Hematopoietic multipotent progenitor cell treated with erythropoietin and hydrocortisone succinate and interleukin-3 and kit ligand, for 6 days (in vitro differentiated cells): ENCODE measurements around the gene UBLCP1.
"Not testable (repeated sequence)": the region's sequence is repeated elsewhere in the genome, so short reads cannot be mapped to it uniquely, and the experiment has no call there.

ENCODE experiments used
- DNase-seq: peaks from one replicate; pipeline ENCODE4 v3.0.0-alpha.2; 2015

UBLCP1 gene

GRCh38 chr5:159257007-159257406 lies 6.1 kb upstream of the UBLCP1 start:
- no peak for DNase-seq

GRCh38 chr5:159257629-159258283 lies 5.3 kb upstream of the UBLCP1 start:
- no peak for DNase-seq

GRCh38 chr5:159258361-159258760 lies 4.7 kb upstream of the UBLCP1 start:
- DNase-seq: no peak

GRCh38 chr5:159260212-159260611 lies 2.9 kb upstream of the UBLCP1 start:
- not testable (repeated sequence) for DNase-seq

GRCh38 chr5:159262472-159262858 lies 625 bp upstream of the UBLCP1 start:
- peak; percentile 22 for DNase-seq

GRCh38 chr5:159263569-159263905 lies 447 bp downstream of the UBLCP1 start:
- no peak for DNase-seq

GRCh38 chr5:159266764-159267163 lies 3.7 kb downstream of the UBLCP1 start:
- DNase-seq: not testable (repeated sequence)

- DNase-seq: no peak
Measured at GRCh38 chr5:159269723-159270122, 6.6 kb downstream of the UBLCP1 start.

- DNase-seq: no peak
Measured at GRCh38 chr5:159273923-159274322, 10.8 kb downstream of the UBLCP1 start.

GRCh38 chr5:159274676-159275075 lies 11.6 kb downstream of the UBLCP1 start:
- DNase-seq: no peak

- DNase-seq: peak; percentile 83
Measured at GRCh38 chr5:159286420-159287035, 23.4 kb downstream of the UBLCP1 start.

- DNase-seq: no peak
Measured at GRCh38 chr5:159290741-159291140, 27.7 kb downstream of the UBLCP1 start.

- no peak for DNase-seq
Measured at GRCh38 chr5:159294921-159295320, 31.8 kb downstream of the UBLCP1 start.

- DNase-seq: not testable (repeated sequence)
Measured at GRCh38 chr5:159297300-159297699, 34.2 kb downstream of the UBLCP1 start.

GRCh38 chr5:159301466-159301865 lies 38.4 kb downstream of the UBLCP1 start:
- DNase-seq: no peak

- DNase-seq: not testable (repeated sequence)
Measured at GRCh38 chr5:159301929-159302860, 39.1 kb downstream of the UBLCP1 start.

- no peak for DNase-seq
Measured at GRCh38 chr5:159303286-159303685, 40.2 kb downstream of the UBLCP1 start.

- DNase-seq: no peak
Measured at GRCh38 chr5:159304961-159305595, 42.0 kb downstream of the UBLCP1 start.

GRCh38 chr5:159309689-159310433 lies 46.8 kb downstream of the UBLCP1 start:
- no peak for DNase-seq

GRCh38 chr5:159310511-159310910 lies 47.4 kb downstream of the UBLCP1 start:
- peak; percentile 20 for DNase-seq

GRCh38 chr5:159311063-159311462 lies 48.0 kb downstream of the UBLCP1 start:
- DNase-seq: no peak

GRCh38 chr5:159313197-159313596 lies 50.1 kb downstream of the UBLCP1 start:
- no peak for DNase-seq
